22Rv1 (cell line): ENCODE data around the gene C1QTNF4.

ENCODE experiments used
- CTCF ChIP-seq: fragments of 450-650 bp; IDR thresholded peaks from 2 replicates; pipeline ENCODE4 v1.5.1; 2017; ENCODE audit warnings: mild to moderate bottlenecking
- ZFX ChIP-seq: fragments of 450-650 bp; IDR thresholded peaks from 2 replicates; pipeline ENCODE4 v1.6.1; 2017; ENCODE audit warnings: antibody characterized with exemption, borderline replicate concordance

- TF ChIP-seq CTCF (no peak), ZFX (no peak)
Measured at GRCh38 chr11:47577460-47578041, 16.7 kb downstream of the C1QTNF4 start.
